Neutrophil (primary cell): ENCODE data around the gene SATB2.

Experiments used
- H3K27ac ChIP-seq: fragments of 200-600 bp; sonication (generic); 2 replicates; pipeline ENCODE4 v1.5.1; 2016; ENCODE audit warnings: mild to moderate bottlenecking, moderate library complexity
- H3K27me3 ChIP-seq: fragments of 200-600 bp; sonication (generic); 2 replicates; pipeline ENCODE4 v1.6.0; 2016; ENCODE audit warnings: mild to moderate bottlenecking
- H3K36me3 ChIP-seq: fragments of 200-600 bp; sonication (generic); 2 replicates; pipeline ENCODE4 v1.5.1; 2017
- H3K4me1 ChIP-seq, 2 experiments: fragments of 200-600 bp in 1 of 2; sonication (generic) in 1 of 2; 1 replicate in 1 of 2; 2 replicates in 1 of 2; pipeline versions ENCODE4 v1.5.1 to v1.6.1; 2013 to 2016; ENCODE audit warnings: low read depth in 1 of 2, low read length in 1 of 2, mild to moderate bottlenecking in 1 of 2, moderate library complexity in 1 of 2; ENCODE audit not compliant: control insufficient read depth in 1 of 2, insufficient read depth in 1 of 2
- H3K4me3 ChIP-seq, 2 experiments: fragments of 200-600 bp in 1 of 2; sonication (generic) in 1 of 2; 1 replicate in 1 of 2; 2 replicates in 1 of 2; pipeline ENCODE4 v1.5.1; 2013 to 2016; ENCODE audit warnings: low read depth in 1 of 2, low read length in 1 of 2, mild to moderate bottlenecking in 1 of 2, moderate library complexity in 1 of 2
- H3K9me3 ChIP-seq: fragments of 200-600 bp; sonication (generic); 2 replicates; pipeline ENCODE4 v1.5.1; 2016
- TF ChIP-seq, protein P1 (sequence below): fragments of 200-600 bp; sonication (generic); IDR thresholded peaks from 2 replicates; pipeline ENCODE4 v1.5.1; 2016; ENCODE audit warnings: antibody characterized with exemption

Gene SATB2

DNA sequence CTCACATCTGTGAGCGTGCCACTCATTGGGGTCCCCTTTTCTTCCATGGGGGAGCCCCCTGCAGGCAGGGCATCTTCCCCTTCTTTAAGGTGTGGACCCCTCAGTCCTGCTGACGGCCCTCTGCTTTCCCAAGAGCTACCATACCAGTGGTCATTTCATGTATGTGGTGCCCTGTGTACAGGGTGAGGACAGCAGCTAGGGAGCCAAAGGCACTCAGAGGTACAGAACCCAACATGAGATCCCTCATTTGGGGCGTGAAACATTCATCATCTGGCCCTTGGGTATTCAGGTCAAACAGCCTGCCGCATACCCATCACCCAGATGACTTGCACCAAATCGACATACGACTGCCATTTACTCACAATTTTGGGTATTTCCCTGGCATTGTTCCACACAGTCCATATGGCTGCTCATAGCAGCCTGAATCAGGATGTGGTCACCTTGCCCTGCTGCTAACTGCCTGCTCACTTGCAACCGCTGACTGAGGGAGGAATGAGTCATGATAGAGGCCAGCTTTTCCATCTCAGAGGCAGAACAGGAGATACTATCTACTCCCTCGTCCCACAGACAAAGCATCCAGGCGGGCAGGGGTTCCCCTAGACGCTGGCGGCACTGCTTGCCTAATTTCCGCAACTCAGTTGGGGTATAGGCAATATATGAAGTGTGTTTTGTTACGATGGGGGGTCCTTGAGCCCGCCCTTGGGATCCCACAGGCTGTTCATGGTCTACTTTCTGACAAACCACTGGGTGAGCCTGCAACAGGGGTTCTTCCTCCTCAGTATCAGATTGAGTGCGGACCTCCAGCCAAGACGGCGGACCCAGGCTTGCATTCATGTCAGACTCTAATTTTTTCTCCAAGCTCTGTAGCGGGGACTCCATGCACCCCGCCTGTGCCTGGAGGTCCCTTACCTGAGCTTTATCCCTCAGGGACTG is 228.6 kb downstream of the SATB2 start:
- Histone ChIP-seq H3K36me3 (no peaks in the 10 kb centered on the region), H3K9me3 (no peaks in the 10 kb centered on the region), H3K27me3 (no peaks in the 10 kb centered on the region), H3K4me1 (no peaks in the 10 kb centered on the region), H3K27ac (no peak overlapping the region), H3K4me3 (no peak overlapping the region)
- TF ChIP-seq, protein P1, sequence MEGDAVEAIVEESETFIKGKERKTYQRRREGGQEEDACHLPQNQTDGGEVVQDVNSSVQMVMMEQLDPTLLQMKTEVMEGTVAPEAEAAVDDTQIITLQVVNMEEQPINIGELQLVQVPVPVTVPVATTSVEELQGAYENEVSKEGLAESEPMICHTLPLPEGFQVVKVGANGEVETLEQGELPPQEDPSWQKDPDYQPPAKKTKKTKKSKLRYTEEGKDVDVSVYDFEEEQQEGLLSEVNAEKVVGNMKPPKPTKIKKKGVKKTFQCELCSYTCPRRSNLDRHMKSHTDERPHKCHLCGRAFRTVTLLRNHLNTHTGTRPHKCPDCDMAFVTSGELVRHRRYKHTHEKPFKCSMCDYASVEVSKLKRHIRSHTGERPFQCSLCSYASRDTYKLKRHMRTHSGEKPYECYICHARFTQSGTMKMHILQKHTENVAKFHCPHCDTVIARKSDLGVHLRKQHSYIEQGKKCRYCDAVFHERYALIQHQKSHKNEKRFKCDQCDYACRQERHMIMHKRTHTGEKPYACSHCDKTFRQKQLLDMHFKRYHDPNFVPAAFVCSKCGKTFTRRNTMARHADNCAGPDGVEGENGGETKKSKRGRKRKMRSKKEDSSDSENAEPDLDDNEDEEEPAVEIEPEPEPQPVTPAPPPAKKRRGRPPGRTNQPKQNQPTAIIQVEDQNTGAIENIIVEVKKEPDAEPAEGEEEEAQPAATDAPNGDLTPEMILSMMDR: no peak

DNA sequence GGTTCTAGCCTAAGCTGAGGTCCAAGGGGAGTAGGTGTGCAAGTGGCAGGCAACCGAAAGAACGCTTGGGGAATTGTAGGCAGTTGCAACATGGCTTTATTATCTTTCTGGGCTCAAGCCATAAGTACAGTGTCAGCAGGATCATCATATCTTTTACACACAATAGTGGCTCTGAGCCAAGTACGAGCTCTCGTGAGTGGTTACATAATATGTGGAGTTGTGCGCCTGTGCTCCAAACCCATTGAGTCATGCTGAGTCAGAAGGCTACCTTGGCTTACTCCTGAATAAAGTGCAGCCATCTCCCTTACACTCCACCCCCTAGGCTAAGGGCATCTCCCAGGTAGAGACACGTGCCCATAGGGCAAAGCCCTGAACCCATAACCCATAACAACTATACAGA is 233.9 kb downstream of the SATB2 start:
- no peaks in the 10 kb centered on the region for H3K36me3 ChIP-seq
- H3K27me3 ChIP-seq: no peaks in the 10 kb centered on the region
- H3K9me3 ChIP-seq: no peaks in the 10 kb centered on the region
- no peak overlapping the region for H3K4me3 ChIP-seq
- TF ChIP-seq, protein P1: no peak
- H3K27ac ChIP-seq: no peak overlapping the region
- no peaks in the 10 kb centered on the region for H3K4me1 ChIP-seq

DNA sequence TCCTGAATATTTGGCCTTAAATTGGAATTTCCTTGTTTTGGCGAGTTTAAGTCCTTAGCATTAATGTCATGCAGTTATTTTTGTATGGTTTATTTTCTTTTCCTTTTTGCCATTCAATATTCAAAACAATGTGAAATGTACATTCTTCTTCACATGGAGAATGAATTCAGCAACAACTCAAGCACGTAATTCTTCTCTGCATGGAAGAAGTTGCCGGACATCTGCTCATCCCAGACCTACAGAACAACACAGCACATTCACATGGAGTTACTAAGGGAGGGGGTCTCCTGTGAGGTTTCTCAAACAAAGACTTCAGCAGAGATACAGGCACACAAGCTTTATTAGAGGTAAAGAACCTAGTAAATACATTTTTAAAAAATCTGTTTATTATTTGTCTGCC is 236.8 kb downstream of the SATB2 start:
- no peaks in the 10 kb centered on the region for H3K27me3 ChIP-seq
- no peaks in the 10 kb centered on the region for H3K9me3 ChIP-seq
- TF ChIP-seq, protein P1: no peak
- H3K36me3 ChIP-seq: no peaks in the 10 kb centered on the region
- no peak overlapping the region for H3K4me3 ChIP-seq
- H3K27ac ChIP-seq: no peak overlapping the region
- no peaks in the 10 kb centered on the region for H3K4me1 ChIP-seq

GRCh38 chr2:199219551-199219950 is 238.2 kb downstream of the SATB2 start:
- Histone ChIP-seq H3K9me3 (no peaks in the 10 kb centered on the region), H3K27me3 (no peaks in the 10 kb centered on the region), H3K4me1 (no peaks in the 10 kb centered on the region), H3K4me3 (no peak overlapping the region), H3K36me3 (no peaks in the 10 kb centered on the region), H3K27ac (no peak overlapping the region)
- TF ChIP-seq, protein P1: no peak
